IPS-20b (cell line): ENCODE measurements around the gene MS4A4A.

Experiments used
- H3K27ac ChIP-seq: one replicate; pipeline ENCODE4 v1.5.1; 2013; ENCODE audit warnings: low read length
- H3K27me3 ChIP-seq: 2 replicates; pipeline ENCODE4 v1.6.1; 2013; ENCODE audit warnings: mild to moderate bottlenecking, low read length, inconsistent platforms; ENCODE audit not compliant: insufficient read depth
- H3K36me3 ChIP-seq: 2 replicates; pipeline ENCODE4 v1.6.1; 2013; ENCODE audit warnings: low read depth, mild to moderate bottlenecking, inconsistent platforms, low read length, moderate library complexity; ENCODE audit not compliant: insufficient read depth
- H3K4me1 ChIP-seq: 2 replicates; pipeline ENCODE4 v1.6.1; 2013; ENCODE audit warnings: mild to moderate bottlenecking, control low read depth, inconsistent platforms, low read length, moderate library complexity; ENCODE audit not compliant: insufficient read depth
- H3K4me3 ChIP-seq: 2 replicates; pipeline ENCODE4 v1.5.1; 2013; ENCODE audit warnings: mild to moderate bottlenecking, low read length, inconsistent platforms
- H3K9ac ChIP-seq: 2 replicates; pipeline ENCODE4 v1.6.1; 2013; ENCODE audit warnings: low read depth, mild to moderate bottlenecking, inconsistent platforms, low read length, moderate library complexity
- H3K9me3 ChIP-seq: 2 replicates; pipeline ENCODE4 v1.6.1; 2013; ENCODE audit warnings: mild to moderate bottlenecking, low read depth, low read length, inconsistent platforms; ENCODE audit not compliant: insufficient read depth

The MS4A4A gene

DNA sequence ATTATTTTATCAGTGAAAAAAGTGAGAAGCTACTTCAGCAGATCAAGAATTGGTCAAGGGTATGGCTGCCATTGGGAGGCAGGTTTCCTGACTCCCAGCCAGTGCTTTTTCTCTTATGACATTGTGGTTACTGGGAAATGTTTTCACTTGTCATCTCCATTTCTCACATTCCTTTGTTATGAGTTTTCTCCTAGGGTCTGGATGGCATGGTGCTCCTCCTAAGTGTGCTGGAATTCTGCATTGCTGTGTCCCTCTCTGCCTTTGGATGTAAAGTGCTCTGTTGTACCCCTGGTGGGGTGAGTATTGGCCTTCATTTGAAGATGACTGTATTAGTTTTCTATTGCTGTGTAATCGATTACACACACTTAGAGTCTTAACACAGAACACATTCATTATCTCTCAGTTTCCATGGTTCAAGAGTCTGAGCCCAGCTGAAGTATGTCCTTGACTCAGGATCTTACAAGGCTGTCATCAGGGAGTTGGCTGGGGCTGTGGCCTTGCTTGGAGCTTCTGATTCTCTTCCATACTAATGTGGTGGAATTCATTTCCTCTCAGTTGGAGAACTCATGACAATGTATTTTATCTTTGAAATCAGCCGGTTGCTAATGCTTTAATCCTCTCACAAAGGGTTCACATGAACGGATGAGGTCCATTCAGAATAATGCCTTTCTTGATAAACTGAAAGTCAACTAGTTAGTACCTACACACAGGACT is 25.6 kb downstream of the MS4A4A start:
- Histone ChIP-seq H3K9me3 (no peaks in the 10 kb centered on the region), H3K27ac (no peak overlapping the region), H3K27me3 (no peaks in the 10 kb centered on the region), H3K4me3 (no peak overlapping the region), H3K9ac (no peak overlapping the region), H3K36me3 (no peaks in the 10 kb centered on the region), H3K4me1 (peaks cover 8% of the 10 kb centered on the region; the same call in 1 of the 2 replicates)

DNA sequence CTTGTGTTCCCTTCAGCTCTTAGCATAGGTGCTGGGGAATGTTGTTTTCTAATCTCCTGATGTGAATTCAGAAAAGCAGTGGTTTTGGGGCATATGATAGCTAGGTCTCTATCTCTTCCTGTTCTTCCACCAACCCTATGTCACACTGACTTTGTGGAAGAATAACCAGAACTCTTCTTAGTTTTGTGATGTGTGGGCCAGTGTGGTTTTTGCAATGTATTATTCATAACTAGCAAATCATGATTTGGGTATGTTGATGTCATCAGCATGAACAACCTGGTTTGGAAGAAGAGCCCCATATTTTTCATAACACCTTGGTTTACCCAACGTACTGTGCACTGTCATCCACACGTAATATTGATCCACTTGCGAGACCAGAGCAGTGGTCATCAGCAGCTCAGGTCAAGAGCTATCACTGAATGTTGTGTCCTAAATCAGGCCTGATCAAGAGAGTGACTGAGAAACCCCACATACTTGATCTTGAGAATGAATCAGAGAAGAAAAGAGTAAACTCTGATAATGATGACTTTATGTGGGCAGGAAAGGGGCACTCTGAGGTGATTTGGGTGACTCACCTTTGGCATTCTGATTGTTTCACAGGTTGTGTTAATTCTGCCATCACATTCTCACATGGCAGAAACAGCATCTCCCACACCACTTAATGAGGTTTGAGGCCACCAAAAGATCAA is 27.2 kb downstream of the MS4A4A start:
- Histone ChIP-seq H3K27ac (no peak overlapping the region), H3K9ac (no peak overlapping the region), H3K27me3 (no peaks in the 10 kb centered on the region), H3K4me1 (peaks cover 8% of the 10 kb centered on the region; the same call in 1 of the 2 replicates), H3K4me3 (no peak overlapping the region), H3K9me3 (no peaks in the 10 kb centered on the region), H3K36me3 (no peaks in the 10 kb centered on the region)

DNA sequence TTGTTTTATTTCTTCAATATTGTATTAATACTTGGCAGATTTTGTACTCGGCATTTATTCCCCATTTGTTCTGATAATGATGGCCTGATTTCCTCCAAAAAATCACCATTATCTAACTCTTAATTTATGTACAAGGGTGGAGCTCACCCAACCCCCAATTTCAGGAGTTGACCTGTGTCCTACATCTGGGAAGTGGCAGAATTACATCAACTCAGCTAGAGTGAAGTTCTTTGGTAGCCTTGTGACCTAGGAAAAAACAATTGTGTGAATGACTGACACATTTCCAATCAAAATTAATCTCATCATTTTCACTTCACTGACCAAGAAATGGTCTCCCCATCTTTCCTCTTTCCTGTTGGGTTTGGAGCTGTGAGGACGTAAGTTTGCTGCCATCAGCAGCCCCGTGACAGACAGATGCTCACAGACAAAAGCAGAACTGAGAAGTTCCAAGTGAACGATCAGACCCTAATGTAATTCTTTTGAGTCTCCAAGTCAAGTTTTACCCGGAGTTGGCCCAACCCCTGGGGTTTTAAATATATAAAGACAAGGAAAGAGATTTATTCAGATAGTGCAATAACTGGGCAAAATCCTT is 30.0 kb downstream of the MS4A4A start:
- no peak overlapping the region for H3K9ac ChIP-seq
- H3K36me3 ChIP-seq, result no peaks in the 10 kb centered on the region
- no peak overlapping the region for H3K4me3 ChIP-seq
- peaks cover 8% of the 10 kb centered on the region; the same call in 1 of the 2 replicates for H3K4me1 ChIP-seq
- H3K9me3 ChIP-seq, result no peaks in the 10 kb centered on the region
- no peaks in the 10 kb centered on the region for H3K27me3 ChIP-seq
- no peak overlapping the region for H3K27ac ChIP-seq

DNA sequence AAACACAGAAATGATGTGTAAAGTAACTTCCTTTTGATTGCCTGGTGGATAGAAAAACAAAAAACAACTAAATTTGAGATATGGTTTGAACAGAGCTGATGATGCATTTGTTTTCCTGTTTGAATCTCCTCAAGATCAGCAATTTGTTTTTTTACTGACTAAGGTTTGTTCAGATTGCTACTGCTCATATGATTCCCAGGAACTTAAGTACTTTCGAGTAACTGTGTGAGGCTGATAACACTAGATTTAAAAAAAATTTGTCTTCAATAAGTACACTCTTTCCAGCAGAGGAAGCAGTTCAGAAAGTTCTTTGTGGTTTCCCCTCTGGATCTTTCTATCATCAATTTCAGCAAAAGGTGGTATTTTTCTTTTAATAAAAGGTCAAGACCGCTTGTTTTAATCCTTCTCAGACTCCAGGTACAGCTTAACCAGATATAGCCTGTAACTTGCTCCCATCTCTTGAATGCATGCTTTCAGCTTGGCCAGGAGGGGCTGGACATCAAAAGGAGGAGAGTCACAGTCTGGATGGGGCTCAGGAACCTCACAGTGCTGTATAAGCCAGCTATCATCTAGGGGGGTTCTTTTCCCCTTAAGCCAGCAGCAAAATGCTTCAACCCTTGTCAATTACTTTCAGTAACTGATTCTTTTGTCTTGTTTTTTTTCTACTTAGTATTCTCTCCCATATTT is 34.3 kb downstream of the MS4A4A start:
- Histone ChIP-seq H3K9ac (no peak overlapping the region), H3K36me3 (no peaks in the 10 kb centered on the region), H3K4me1 (no peaks in the 10 kb centered on the region), H3K27me3 (no peaks in the 10 kb centered on the region), H3K27ac (no peak overlapping the region), H3K4me3 (no peak overlapping the region), H3K9me3 (no peaks in the 10 kb centered on the region)

DNA sequence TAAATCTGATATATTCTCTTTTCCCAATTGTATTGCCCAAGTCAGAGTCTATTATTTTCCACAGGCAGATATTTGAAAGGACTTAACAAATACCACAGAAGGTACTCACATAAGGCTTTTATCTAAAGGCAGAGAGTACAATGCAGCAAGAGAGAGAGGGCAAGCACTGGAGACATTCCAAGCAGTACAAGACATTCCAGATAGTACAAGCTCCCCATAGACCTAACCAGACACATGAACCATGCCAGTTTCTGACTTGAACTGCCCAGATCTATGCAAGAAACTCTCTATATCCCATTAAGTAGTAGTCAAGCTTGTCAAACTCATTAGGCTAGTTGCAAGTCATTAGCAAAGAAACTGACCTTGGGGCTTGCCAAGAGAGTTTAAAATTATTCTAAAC is 35.4 kb downstream of the MS4A4A start:
- H3K9me3 ChIP-seq, result no peaks in the 10 kb centered on the region
- no peaks in the 10 kb centered on the region for H3K27me3 ChIP-seq
- H3K9ac ChIP-seq, result no peak overlapping the region
- no peaks in the 10 kb centered on the region for H3K36me3 ChIP-seq
- no peaks in the 10 kb centered on the region for H3K4me1 ChIP-seq
- H3K4me3 ChIP-seq, result no peak overlapping the region
- H3K27ac ChIP-seq, result no peak overlapping the region

DNA sequence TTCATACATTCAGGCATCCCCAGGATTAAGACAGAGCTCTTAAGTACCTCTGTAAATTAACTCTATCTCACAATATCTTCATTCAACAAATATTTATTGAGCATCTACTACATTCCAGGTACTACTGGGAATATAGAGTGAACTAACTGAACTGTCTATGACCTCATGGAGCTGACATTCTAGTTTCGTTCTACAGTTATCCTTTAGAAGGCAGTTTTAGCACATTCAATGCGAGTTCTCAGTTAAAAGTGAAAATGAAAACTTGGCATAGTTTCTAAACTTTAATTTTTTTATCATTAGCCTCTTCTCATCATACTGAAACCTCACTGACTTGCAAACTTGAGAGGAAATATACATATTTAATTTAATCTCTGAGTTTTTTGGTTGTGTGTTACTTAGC is 35.9 kb downstream of the MS4A4A start:
- H3K9me3 ChIP-seq, result no peaks in the 10 kb centered on the region
- no peak overlapping the region for H3K27ac ChIP-seq
- no peak overlapping the region for H3K9ac ChIP-seq
- H3K27me3 ChIP-seq, result no peaks in the 10 kb centered on the region
- no peak overlapping the region for H3K4me3 ChIP-seq
- H3K4me1 ChIP-seq, result no peaks in the 10 kb centered on the region
- no peaks in the 10 kb centered on the region for H3K36me3 ChIP-seq

DNA sequence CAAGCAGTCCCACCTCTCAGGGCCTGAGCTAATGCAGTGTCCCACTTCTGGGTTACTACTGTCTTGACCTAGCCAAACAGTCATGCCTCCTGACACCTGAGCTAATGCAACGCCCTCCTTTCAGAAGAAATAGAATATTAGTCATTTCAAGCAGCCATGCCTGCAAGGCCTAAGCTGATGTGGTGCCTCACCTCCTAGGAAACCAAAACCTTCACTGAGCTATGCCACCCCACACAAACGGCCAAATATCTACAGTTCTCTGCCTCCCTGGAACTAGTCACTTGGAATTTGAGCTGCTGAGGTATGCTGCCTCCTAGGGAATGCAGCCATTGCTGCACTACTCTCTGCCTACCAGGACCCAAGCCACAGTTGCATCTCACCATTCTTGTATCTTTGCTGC is 38.3 kb downstream of the MS4A4A start:
- no peaks in the 10 kb centered on the region for H3K9me3 ChIP-seq
- no peaks in the 10 kb centered on the region for H3K27me3 ChIP-seq
- H3K4me1 ChIP-seq, result no peaks in the 10 kb centered on the region
- no peak overlapping the region for H3K27ac ChIP-seq
- H3K9ac ChIP-seq, result no peak overlapping the region
- H3K4me3 ChIP-seq, result no peak overlapping the region
- no peaks in the 10 kb centered on the region for H3K36me3 ChIP-seq

DNA sequence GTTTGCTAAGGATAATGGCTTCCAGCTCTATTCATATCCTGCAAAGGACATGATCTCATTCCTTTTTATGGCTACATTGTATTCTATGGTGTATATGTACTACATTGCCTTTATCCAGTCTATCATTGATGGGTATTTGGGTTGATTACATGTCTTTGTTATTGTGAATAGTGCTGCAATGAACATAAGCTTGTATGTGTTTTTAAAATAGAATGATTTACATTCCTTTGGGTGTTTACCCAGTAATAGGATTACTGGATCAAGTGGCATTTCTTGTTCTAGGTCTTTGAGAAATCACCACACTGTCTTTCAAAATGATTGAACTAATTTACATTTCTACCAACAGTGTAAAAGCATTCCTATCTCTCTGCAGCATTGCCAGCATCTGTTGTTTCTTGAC is 40.6 kb downstream of the MS4A4A start:
- no peaks in the 10 kb centered on the region for H3K9me3 ChIP-seq
- no peaks in the 10 kb centered on the region for H3K27me3 ChIP-seq
- no peak overlapping the region for H3K27ac ChIP-seq
- no peak overlapping the region for H3K4me3 ChIP-seq
- H3K36me3 ChIP-seq, result no peaks in the 10 kb centered on the region
- H3K9ac ChIP-seq, result no peak overlapping the region
- no peaks in the 10 kb centered on the region for H3K4me1 ChIP-seq

DNA sequence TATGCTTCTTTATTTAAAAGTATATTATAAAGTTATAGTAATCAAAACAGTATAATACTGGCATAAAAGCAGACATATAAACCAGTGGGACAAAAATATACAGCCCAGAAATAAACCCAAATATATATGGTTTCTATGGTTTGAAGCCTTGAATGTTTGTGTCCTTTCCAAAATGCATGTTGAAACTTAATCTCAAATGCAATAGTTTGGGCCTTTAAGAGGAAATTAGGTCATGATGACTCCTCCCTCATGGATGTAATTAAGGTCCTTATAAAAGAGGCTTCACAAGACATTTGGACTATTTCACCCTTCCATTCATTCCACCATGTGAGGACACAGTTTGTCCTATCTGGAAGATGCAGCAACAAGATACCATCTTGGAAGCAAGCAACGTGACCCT is 46.5 kb downstream of the MS4A4A start, which contains the start of gene MS4A6E:
MS4A6E (plus strand) TSS at position 301 of the 400 bp plus-strand sequence. CDS start 7,641 bp downstream, outside the sequence.
- Histone ChIP-seq H3K36me3 (no peaks in the 10 kb centered on the region), H3K27ac (no peak within 1 kb of the TSS), H3K27me3 (no peaks in the 10 kb centered on the region), H3K4me3 (no peak within 1 kb of the TSS), H3K9ac (no peak within 1 kb of the TSS), H3K4me1 (no peaks in the 10 kb centered on the region), H3K9me3 (no peaks in the 10 kb centered on the region)

DNA sequence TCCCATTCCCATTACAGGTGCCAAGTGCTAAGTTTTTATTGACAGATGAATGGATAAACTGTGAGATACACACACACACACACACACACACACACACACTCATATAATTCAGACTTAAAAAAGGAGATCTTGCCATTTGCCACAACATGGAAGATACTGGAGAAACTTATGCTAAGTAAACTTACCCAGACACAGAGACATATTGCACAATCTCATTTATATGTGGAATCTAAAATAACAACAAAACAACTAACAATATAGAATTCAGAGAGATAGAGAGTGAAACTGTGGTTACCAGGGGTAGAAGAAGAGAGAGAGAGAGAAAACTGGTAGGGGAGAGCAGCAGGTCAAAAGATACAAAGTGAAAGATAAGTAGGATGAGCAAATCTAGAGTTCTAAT is 48.0 kb downstream of the MS4A4A start:
- Histone ChIP-seq H3K9me3 (no peaks in the 10 kb centered on the region), H3K27me3 (no peaks in the 10 kb centered on the region), H3K4me3 (no peak overlapping the region), H3K36me3 (no peaks in the 10 kb centered on the region), H3K4me1 (no peaks in the 10 kb centered on the region), H3K27ac (no peak overlapping the region), H3K9ac (no peak overlapping the region)

DNA sequence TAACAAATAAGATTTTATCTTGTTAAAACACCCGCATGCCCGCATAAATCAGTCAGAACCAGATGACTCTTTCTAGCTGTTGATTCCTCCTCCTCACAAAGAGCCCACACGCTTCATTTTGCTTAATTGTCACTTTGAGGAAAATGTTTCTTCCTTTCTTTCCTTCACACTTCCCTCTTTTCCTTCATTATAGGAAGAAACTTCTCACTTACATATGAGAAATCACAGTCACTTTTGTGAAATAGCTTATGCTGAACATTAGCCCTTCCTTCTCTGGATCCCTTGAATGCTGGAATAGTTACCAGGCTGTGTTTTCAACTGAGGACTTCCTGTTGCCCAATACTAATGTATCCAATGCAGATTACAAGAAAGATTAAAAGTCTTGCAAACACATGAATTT is 52.4 kb downstream of the MS4A4A start:
- H3K4me3 ChIP-seq, result no peak overlapping the region
- H3K27me3 ChIP-seq, result no peaks in the 10 kb centered on the region
- no peak overlapping the region for H3K27ac ChIP-seq
- no peaks in the 10 kb centered on the region for H3K9me3 ChIP-seq
- no peak overlapping the region for H3K9ac ChIP-seq
- no peaks in the 10 kb centered on the region for H3K36me3 ChIP-seq
- H3K4me1 ChIP-seq, result no peaks in the 10 kb centered on the region
